Kidney (tissue), 14 donors: ENCODE measurements around the gene RAPGEF4. TPM values are rescaled to one million over a fixed set of nuclear protein-coding genes. Genes with fewer than 3 reads are reported as not detected.

Source experiments
- DNase-seq, 5 donors: peaks; one replicate each; pipeline ENCODE4 v3.0.0-alpha.2; 2013 to 2020
- FAIRE-seq: peaks from 2 replicates; lab custom pipeline; 2012; peaks lifted over from hg19 to GRCh38; lab: Jason Lieb, UNC
- H3K27ac ChIP-seq, 2 donors: one replicate each; pipeline ENCODE4 v1.7.0; 2013; ENCODE audit warnings: low read depth in 2 of 2, low read length in 2 of 2, inconsistent platforms in 1 of 2
- H3K27me3 ChIP-seq: one replicate; pipeline ENCODE4 v1.7.1; 2013; ENCODE audit warnings: low read length, inconsistent platforms; ENCODE audit not compliant: control insufficient read depth, insufficient read depth
- H3K36me3 ChIP-seq, 3 donors: one replicate each; pipeline versions ENCODE4 v1.7.0 to v1.7.1; 2013; ENCODE audit warnings: low read length in 3 of 3, control low read depth in 1 of 3, inconsistent platforms in 1 of 3; ENCODE audit not compliant: insufficient read depth in 3 of 3, control insufficient read depth in 2 of 3
- H3K4me1 ChIP-seq, 3 donors: one replicate each; pipeline versions ENCODE4 v1.7.0 to v1.7.1; 2013; ENCODE audit warnings: low read length in 3 of 3, inconsistent platforms in 1 of 3, low read depth in 1 of 3; ENCODE audit not compliant: control insufficient read depth in 2 of 3, insufficient read depth in 2 of 3
- H3K4me3 ChIP-seq, 3 donors: one replicate each; pipeline versions ENCODE4 v1.7.0 to v1.8.1; 2013; ENCODE audit warnings: low read length in 3 of 3, control low read depth in 1 of 3, inconsistent platforms in 1 of 3
- H3K9ac ChIP-seq, 3 donors: one replicate each; pipeline versions ENCODE4 v1.7.0 to v1.7.1; 2013; ENCODE audit warnings: low read length in 3 of 3, control low read depth in 1 of 3, inconsistent platforms in 1 of 3
- H3K9me3 ChIP-seq, 3 donors: one replicate each; pipeline versions ENCODE4 v1.7.0 to v1.7.1; 2013; ENCODE audit warnings: low read length in 3 of 3, control low read depth in 1 of 3, inconsistent platforms in 1 of 3; ENCODE audit not compliant: control insufficient read depth in 2 of 3, insufficient read depth in 1 of 3
- CTCF ChIP-seq: IDR thresholded peaks from 3 replicates; pipeline ENCODE4 v1.5.1; 2012; ENCODE audit warnings: mild to moderate bottlenecking, moderate library complexity, borderline replicate concordance; ENCODE audit not compliant: insufficient read depth; ENCODE audit errors: extremely low read depth
- intact Hi-C: fragments of 100-400 bp; cut with DNase I; formaldehyde crosslinking; loops from one replicate; pipeline ENCODE4 v1.11.1; 2022
- polyA plus RNA-seq: library from polyadenylated mRNA; stranded (reverse); fragments of 350-450 nt; fragmentation: Illumina TruSeq; extraction: RNeasy Lipid Tissue Mini Kit (QIAGEN cat#74804); gene quantifications from one replicate; pipeline ENCODE4 v1.2.3, GENCODE V29; 2014; ENCODE audit warnings: low read depth, low replicate concordance; ENCODE audit not compliant: insufficient read depth
- total RNA-seq: library from RNA; stranded (reverse); fragmentation: NEBNext Ultra II Directional; extraction: Animal tissue kit (Norgen Biotek cat#: 25700); gene quantifications from one replicate; pipeline ENCODE4 v1.2.1, GENCODE V29; 2021
- donor health status: control.
- donor health status: control.
- donor health status: control.
- donor health status: control.
- donor health status: control.
- donor health status: DM: yes; HTN: yes; CAD: no.
- donor health status: Normal renal cell carcinoma (clear cell type).

Gene RAPGEF4
- total and polyA plus RNA-seq, 2 donors from 2014 or later, result 3.8 to 13.6 TPM

GRCh38 chr2:172855588-172855987 lies 119.9 kb downstream of the RAPGEF4 start:
- TF ChIP-seq CTCF, result no peak
- Histone ChIP-seq H3K9ac (no peak overlapping the region), H3K27me3 (no peaks in the 10 kb centered on the region), H3K4me3 (no peak overlapping the region), H3K36me3 (no peaks in the 10 kb centered on the region), H3K27ac (no peak overlapping the region), H3K4me1 (no peaks in the 10 kb centered on the region), H3K9me3 (no peaks in the 10 kb centered on the region)
- intact Hi-C loops, result no loop called here
- FAIRE-seq (no peak), DNase-seq (no peak)

- intact Hi-C loops, result no loop called here
- FAIRE-seq, result no peak
Measured at GRCh38 chr2:172856606-172857005, 121.0 kb downstream of the RAPGEF4 start.

GRCh38 chr2:172858473-172858745 lies 122.8 kb downstream of the RAPGEF4 start:
- H3K36me3 ChIP-seq, result no peaks in the 10 kb centered on the region
- H3K9ac ChIP-seq, result no peak overlapping the region
- peaks cover 0 to 2% (median 0%) of the 10 kb centered on the region in 3 donors for H3K4me1 ChIP-seq
- H3K27ac ChIP-seq, result no peak overlapping the region
- intact Hi-C loops, result no loop called here
- DNase-seq (no peak), FAIRE-seq (no peak)
- H3K9me3 ChIP-seq, result no peaks in the 10 kb centered on the region
- no peak overlapping the region for H3K4me3 ChIP-seq
- no peaks in the 10 kb centered on the region for H3K27me3 ChIP-seq
- TF ChIP-seq CTCF, result no peak

More at GRCh38 chr2:172856606-172857005, 121.0 kb downstream of the RAPGEF4 start:
- no peaks in the 10 kb centered on the region for H3K27me3 ChIP-seq
- TF ChIP-seq CTCF, result no peak
- DNase-seq, result no peak
- no peaks in the 10 kb centered on the region for H3K9me3 ChIP-seq
- H3K9ac ChIP-seq, result no peak overlapping the region
- H3K36me3 ChIP-seq, result no peaks in the 10 kb centered on the region
- no peak overlapping the region for H3K4me3 ChIP-seq
- no peak overlapping the region for H3K27ac ChIP-seq
- H3K4me1 ChIP-seq, result peaks cover 0 to under 1% (median 0%) of the 10 kb centered on the region in 3 donors
